ENCODE data around the gene TCF7L1.
"Not testable (repeated sequence)": the region's sequence is repeated elsewhere in the genome, so short reads cannot be mapped to it uniquely, and the experiment has no call there.

The TCF7L1 gene

DNA sequence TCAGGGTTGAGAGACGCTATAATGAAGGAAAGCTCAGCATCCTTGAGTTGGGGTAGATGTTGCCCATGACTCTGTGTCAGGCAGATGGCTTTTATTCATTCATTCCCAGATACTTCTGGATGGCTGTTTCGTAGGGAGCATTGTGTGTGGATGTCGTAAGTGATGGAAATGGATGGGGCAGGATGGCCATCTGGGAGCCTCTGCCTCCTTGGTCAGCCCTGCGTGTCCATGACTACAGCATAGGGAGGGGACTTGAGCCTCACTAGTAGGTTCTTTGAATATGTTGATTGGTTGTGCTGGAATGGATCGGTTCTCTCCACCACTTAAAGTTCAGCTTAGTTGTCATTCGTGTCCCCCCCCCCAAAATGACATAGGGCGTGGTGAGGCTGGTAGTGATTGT is 149.7 kb downstream of the TCF7L1 start:
- DNase-seq (ENCODE audit: low spot score), result no peak

DNA sequence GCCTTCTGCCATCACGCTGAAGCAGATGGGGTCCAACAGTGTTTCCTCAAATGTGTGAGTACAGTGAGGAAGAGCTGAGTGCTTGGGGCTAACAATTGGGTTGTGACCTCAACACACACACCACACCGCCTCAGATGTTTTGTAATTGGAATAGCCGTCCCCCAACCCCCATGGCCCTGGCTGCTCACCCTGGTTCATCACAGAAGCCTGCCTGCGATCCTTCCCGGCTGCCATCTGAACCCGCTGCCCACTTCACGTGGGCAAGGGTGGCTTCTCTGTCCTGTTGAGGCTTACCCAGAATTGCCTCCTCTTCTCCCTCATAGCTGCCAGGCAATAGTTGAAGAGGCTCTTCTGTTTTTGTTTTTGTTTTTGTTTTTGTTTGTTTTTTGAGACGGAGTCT is 150.4 kb downstream of the TCF7L1 start:
- DNase-seq (ENCODE audit: low spot score), result no peak

DNA sequence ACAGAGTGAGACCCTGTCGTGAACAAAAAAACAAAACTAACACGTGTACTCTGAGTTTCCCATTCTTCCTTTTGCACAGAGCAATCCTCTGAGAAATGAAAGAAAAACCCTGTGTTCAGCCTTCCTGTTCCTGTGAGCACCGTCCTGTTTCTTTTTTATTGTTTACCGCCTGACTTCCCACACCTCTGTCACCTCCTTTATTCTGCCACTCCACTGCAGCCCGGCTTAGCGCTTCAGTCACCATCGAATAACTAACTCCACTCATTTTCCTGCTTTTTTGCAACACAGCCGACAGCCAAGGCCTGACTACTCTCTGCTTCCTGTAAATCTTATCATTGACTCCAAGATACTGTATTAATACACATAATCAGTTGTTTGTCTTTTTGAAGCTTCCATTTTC is 153.7 kb downstream of the TCF7L1 start:
- DNase-seq (ENCODE audit: low spot score), result no peak

DNA sequence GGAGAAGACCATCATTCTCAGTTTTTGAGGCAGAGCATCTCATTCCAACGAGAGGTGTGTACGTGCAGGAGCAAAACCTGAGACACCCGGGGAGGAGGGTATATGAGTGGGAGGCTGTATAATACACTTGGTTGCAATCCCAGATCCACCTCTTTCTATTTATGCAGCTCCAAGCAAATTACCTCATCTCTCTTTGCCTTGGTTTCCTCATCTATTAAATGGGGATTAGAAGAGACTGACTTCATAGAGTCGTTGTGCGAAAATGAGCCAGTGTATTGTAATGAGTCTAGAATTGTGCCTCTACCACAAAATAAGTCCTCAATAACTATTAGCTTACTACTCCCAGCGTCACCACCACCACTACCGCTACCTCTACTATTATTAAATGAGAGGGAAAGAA is 154.5 kb downstream of the TCF7L1 start:
- DNase-seq (ENCODE audit: low spot score), result no peak

- no peak for DNase-seq (ENCODE audit: low spot score)
Measured at GRCh38 chr2:85288244-85288725, 155.1 kb downstream of the TCF7L1 start.

- no peak for DNase-seq (ENCODE audit: low spot score)
Measured at GRCh38 chr2:85291425-85292023, 158.3 kb downstream of the TCF7L1 start.

GRCh38 chr2:85302121-85302520 is 168.9 kb downstream of the TCF7L1 start:
- no peak for DNase-seq (ENCODE audit: low spot score)

- DNase-seq (ENCODE audit: low spot score), result no peak
Measured at GRCh38 chr2:85303780-85304531, 170.8 kb downstream of the TCF7L1 start.

DNA sequence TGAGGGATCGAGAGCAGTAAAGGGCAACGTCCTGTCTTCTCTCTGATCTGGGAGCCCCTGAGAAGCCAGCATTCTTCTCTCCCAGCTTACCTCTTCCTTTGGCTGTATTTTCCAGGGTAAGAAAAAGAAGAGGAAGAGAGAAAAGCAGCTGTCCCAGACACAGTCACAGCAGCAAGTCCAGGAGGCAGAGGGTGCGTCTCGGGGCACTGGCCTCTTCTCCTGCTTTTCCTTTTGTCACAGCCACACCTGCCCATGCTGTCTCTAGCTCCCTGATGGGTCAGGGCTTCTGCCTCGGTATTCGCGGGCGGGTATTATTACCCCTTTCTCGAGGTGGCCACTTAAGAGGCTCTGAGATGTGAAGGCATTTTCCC is 174.3 kb downstream of the TCF7L1 start:
- DNase-seq (ENCODE audit: low spot score), result no peak

DNA sequence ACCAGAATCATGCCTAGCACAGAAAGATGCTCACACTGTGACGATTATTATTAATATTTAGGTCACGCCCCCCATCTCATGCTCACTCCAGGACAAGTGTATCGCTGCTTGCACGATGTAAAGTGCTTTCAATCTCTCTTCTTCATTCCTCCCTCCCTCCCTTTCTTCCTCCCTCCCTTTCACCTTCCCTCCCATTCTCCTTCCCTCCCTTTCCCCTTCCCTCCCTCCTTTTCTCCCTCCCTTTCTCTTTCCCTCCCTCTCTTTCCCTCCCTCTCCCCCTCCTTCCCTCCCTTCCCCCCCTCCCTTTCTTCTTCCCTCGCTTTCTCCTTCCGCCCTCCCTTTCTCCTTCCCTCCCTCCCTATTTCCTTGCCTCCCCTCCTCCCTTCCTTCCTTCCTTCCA is 175.0 kb downstream of the TCF7L1 start:
- DNase-seq (ENCODE audit: low spot score), result no peak

DNA sequence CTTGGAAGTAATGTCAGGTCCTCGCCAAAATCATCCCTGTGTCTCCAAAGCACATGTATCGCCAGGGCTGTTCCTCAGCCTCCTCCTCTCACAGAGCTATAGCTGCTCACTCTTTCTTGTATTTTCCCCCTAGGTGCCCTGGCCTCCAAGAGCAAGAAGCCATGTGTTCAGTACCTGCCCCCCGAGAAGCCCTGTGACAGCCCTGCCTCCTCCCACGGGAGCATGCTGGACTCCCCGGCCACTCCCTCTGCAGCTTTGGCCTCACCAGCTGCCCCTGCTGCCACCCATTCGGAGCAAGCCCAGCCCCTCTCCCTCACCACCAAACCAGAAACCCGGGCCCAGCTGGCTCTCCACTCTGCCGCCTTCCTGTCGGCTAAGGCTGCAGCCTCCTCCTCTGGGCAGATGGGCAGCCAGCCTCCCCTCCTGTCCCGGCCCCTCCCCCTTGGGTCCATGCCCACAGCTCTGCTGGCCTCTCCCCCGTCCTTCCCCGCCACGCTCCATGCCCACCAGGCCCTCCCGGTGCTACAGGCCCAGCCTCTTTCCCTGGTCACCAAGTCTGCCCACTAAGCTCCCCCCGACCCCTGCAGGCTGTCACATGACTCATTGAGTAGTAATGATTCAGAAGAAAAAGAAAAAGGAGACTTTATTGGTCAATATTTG is 175.8 kb downstream of the TCF7L1 start:
- peak; percentile 80 for DNase-seq (ENCODE audit: low spot score)

GRCh38 chr2:85309699-85310321 is 176.6 kb downstream of the TCF7L1 start:
- no peak for DNase-seq (ENCODE audit: low spot score)

GRCh38 chr2:85310330-85310729 is 177.1 kb downstream of the TCF7L1 start:
- DNase-seq (ENCODE audit: low spot score), result no peak

DNA sequence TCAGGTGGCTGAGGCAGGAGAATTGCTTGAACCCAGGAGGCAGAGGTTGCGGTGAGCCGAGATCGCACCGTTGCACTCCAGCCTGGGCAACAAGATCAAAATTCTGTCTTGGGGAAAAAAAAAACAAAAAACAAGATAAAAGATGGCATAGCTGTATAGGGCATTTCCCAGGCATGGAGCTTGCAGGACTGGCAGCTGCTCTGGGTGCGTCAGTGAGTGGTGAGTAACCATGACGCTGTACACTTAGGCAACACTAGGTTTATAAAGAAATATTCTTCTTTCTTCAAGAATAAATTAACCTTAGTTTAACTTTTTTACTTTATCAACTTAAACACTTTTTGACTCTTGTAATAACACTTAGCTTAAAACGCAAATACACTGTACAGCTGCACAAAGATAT is 179.2 kb downstream of the TCF7L1 start:
- DNase-seq (ENCODE audit: low spot score), result no peak

DNA sequence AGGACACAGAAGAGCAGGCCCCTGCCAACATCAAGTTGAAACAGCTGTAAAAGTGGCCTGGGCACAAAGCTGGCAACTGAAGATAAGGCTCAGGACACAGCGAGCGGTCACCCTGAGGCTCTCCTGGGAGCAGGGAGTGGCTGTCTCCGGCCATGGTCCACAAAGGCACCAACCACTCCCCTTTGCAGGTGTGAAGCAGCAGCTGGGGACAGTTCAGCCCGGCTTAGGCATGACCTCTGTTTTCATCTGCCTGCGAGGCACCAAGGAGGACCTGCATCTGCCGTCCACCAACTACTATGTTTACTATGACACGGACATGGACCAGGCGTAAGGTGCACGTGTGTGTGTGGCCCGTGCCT is 181.7 kb downstream of the TCF7L1 start:
- no peak for DNase-seq (ENCODE audit: low spot score)

DNA sequence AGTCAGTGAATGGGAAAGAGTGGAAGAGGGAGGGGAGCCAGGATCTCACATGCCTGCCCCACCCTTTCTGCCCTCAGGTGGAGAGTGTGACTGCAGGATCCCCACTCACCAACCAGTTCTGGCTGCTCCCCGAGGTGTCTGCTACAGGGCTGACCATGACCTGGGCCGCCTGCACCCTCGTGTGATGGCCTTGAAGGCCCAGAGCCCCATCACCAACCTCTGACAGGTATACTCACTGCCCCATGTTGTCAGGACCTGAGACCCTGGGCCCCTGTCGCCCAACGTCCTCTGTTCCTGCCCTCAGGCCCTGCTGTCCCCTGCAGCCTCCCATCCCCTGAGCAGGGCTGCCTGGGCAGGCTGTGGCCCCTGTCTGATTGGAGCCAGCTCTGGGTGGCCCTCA is 182.7 kb downstream of the TCF7L1 start:
- not testable (repeated sequence) for DNase-seq (ENCODE audit: low spot score)

DNA sequence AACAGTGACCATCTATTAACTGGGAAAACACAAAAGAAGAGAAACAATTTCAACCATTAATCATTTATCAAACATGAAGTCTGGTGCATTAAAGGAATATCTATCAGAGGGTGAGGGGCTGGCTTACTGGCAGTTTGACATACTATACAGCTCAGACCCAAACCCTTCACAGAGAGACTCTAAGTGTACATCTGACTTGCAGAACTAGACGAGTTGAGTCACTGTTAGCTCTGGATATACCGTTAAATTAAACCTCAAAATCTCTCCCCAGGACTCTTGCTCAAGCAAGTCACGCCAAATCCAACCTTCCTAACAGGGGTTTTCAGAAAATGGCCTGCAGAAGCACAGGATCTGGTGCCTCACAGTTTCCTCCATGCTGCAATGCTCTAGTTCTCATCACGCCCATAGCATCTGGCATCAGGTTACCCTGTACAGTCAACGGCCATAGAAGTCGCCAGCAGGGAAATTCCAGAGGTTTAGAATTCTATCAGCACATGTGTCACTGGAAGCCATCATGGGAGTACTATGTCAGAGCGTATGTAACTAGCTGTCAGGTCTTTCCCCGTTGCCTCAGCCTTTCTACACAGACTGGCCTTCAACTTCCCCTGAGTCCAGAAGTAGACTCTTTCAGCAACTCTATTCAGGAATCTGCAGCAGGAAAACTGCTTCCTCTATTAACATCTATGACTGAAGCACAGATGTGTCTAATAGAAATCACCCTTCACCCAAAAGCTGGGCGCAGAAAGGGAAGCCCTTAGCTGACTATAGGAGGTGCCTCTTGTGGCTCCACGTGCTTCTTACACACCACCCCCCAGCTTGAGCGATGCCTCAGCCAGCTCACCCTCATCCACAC is 185.3 kb downstream of the TCF7L1 start:
- no peak for DNase-seq (ENCODE audit: low spot score)

- DNase-seq (ENCODE audit: low spot score), result no peak
Measured at GRCh38 chr2:85319796-85320195, 186.6 kb downstream of the TCF7L1 start.

DNA sequence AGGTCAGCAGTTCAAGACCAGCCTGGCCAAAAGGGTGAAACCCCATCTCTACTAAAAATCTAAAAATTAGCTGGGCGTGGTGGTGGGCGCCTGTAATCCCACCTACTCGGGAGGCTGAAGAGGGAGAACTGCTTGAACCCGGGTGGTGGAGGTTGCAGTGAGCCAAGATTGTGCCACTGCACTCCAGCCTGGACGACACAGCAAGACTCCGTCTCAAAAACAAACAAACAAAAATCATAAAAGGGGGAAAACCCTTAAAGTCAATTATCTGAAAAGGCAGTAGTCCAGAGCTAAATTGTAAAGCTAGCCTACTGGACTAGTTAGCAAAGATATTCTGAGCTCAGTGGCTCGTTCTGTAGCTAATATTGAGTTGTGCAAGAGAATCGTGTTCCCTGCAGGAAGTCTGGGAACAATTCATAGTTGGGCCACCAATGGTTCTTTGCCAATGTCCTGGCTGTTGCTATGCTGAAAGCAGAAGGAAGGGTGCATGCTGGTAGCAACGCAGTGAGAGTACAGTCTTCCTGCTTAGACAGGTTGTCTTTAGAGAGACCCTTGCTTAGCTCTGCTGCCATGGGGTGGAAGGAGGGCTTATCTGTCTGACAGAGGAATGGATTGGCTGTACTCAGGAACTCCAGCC is 190.3 kb downstream of the TCF7L1 start:
- no peak for DNase-seq (ENCODE audit: low spot score)

- DNase-seq (ENCODE audit: low spot score), result not testable (repeated sequence)
Measured at GRCh38 chr2:85323988-85324367, 190.8 kb downstream of the TCF7L1 start.

DNA sequence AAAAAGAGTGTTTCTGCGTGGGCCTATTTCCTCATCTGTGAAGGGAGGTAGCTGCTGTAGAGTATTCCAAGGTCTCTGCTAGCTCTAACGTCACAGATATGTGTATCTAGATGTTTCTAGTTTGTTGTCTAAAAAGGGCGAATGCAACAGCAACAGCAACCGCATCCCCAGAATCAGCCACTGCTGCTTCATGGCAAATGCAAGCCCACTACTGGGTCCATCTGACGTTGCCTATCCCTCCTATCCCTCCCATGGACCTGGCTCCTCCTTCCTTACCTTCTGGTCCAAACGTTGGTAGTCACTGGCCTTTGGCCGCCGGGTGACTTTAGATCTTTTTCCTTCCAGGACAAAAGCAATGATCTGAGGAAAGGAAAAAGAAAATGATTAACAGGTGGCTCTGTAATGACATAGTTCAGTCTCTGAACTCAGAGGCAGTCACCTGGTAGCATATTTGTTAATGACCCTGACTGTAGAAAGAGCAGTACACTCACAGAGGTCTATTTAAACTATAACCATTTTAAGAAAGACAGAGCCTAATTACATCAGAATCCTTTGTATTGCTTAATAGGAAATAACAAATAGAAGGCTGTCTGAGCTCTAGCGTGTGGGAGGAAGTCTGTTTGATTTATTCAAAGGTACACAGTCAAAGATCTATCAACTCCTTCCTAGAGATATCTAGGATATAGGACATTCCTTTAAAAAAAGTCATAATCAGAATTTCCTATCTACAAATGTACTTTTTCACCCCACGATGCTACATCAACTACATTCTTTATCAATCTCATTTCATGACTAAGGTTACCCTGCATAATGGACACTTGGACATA is 191.7 kb downstream of the TCF7L1 start:
- no peak for DNase-seq (ENCODE audit: low spot score)
